ENCODE data around the gene APLF. TPM values are rescaled to one million over a fixed set of nuclear protein-coding genes. Genes with fewer than 3 reads are reported as not detected.

Gene APLF
- total RNA-seq, 1 experiment from 2014 or later, result 4.5 TPM

- no peak for DNase-seq
- intact Hi-C loops (cut with micrococcal nuclease; ENCODE audit: unreplicated experiment), result no loop called here
- H3K4me3 Mint-ChIP-seq (ENCODE audit: low read depth, unreplicated experiment), result no peak overlapping the region
- CTCF ChIA-PET, result interaction anchor here (1.0 kb wide), 1 partner anchor 15 kb away, joined by 3 read pairs; no protein-coding TSS in a partner anchor
- TF ChIP-seq, protein P1, sequence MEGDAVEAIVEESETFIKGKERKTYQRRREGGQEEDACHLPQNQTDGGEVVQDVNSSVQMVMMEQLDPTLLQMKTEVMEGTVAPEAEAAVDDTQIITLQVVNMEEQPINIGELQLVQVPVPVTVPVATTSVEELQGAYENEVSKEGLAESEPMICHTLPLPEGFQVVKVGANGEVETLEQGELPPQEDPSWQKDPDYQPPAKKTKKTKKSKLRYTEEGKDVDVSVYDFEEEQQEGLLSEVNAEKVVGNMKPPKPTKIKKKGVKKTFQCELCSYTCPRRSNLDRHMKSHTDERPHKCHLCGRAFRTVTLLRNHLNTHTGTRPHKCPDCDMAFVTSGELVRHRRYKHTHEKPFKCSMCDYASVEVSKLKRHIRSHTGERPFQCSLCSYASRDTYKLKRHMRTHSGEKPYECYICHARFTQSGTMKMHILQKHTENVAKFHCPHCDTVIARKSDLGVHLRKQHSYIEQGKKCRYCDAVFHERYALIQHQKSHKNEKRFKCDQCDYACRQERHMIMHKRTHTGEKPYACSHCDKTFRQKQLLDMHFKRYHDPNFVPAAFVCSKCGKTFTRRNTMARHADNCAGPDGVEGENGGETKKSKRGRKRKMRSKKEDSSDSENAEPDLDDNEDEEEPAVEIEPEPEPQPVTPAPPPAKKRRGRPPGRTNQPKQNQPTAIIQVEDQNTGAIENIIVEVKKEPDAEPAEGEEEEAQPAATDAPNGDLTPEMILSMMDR (IDR thresholded peaks at IDR 0.05; ENCODE audit: unreplicated experiment), result no peak
- no peaks in the 10 kb centered on the region for H3K9me3 Mint-ChIP-seq (ENCODE audit: low read depth, unreplicated experiment)
- no peaks in the 10 kb centered on the region for H3K27me3 Mint-ChIP-seq (ENCODE audit: unreplicated experiment)
- H3K27ac Mint-ChIP-seq (ENCODE audit: unreplicated experiment), result no peak overlapping the region
- BruUV-seq (replicated peaks), result no TSS peak
- no peaks in the 10 kb centered on the region for H3K4me1 Mint-ChIP-seq (ENCODE audit: low read depth, unreplicated experiment)
- no peaks in the 10 kb centered on the region for H3K36me3 Mint-ChIP-seq (ENCODE audit: insufficient read depth, unreplicated experiment)
Observed at GRCh38 chr2:68579689-68580088, 112.3 kb downstream of the APLF start.

DNA sequence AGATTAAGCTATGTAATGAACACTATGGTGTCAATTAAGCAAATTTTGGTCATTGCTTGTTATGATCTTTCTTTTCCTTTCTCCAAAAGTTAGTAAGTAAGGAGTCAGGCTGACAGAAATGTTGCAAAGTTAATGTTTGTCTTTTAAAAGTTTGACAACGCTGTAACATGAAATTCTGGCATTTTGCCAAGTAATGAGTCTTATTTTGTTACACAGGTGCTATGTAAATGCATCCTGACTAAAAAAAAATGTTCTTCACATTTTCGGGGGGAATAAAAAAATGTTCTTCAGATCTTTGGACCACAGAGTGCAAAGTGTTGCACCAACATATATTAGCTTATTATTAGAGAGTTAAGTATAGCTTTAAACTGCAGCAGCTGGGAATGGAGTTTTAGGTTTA is 121.2 kb downstream of the APLF start:
- no peaks in the 10 kb centered on the region for H3K9me3 Mint-ChIP-seq (ENCODE audit: low read depth, unreplicated experiment)
- no TSS peak for BruUV-seq (replicated peaks)
- no peaks in the 10 kb centered on the region for H3K4me1 Mint-ChIP-seq (ENCODE audit: low read depth, unreplicated experiment)
- CTCF ChIA-PET, result no interaction called here
- H3K27me3 Mint-ChIP-seq (ENCODE audit: unreplicated experiment), result no peaks in the 10 kb centered on the region
- no peak for DNase-seq
- no peaks in the 10 kb centered on the region for H3K36me3 Mint-ChIP-seq (ENCODE audit: insufficient read depth, unreplicated experiment)
- TF ChIP-seq, protein P1 (IDR thresholded peaks at IDR 0.05; ENCODE audit: unreplicated experiment), result no peak
- intact Hi-C loops (cut with micrococcal nuclease; ENCODE audit: unreplicated experiment), result no loop called here
- H3K27ac Mint-ChIP-seq (ENCODE audit: unreplicated experiment), result no peak overlapping the region
- H3K4me3 Mint-ChIP-seq (ENCODE audit: low read depth, unreplicated experiment), result no peak overlapping the region

- intact Hi-C loops (cut with micrococcal nuclease; ENCODE audit: unreplicated experiment), result no loop called here
- Mint-ChIP-seq H3K4me3 (ENCODE audit: low read depth, unreplicated experiment) (no peak overlapping the region), H3K27me3 (ENCODE audit: unreplicated experiment) (no peaks in the 10 kb centered on the region), H3K4me1 (ENCODE audit: low read depth, unreplicated experiment) (peaks cover 11% of the 10 kb centered on the region), H3K9me3 (ENCODE audit: low read depth, unreplicated experiment) (no peaks in the 10 kb centered on the region), H3K36me3 (ENCODE audit: insufficient read depth, unreplicated experiment) (no peaks in the 10 kb centered on the region), H3K27ac (ENCODE audit: unreplicated experiment) (no peak overlapping the region)
- CTCF ChIA-PET, result interaction anchor here (0.7 to 0.8 kb wide), 2 partner anchors 99 to 365 kb away, joined by 3 to 6 read pairs; no protein-coding TSS in a partner anchor
- TF ChIP-seq, protein P1 (IDR thresholded peaks at IDR 0.05; ENCODE audit: unreplicated experiment), result no peak
- no TSS peak for BruUV-seq (replicated peaks)
- no peak for DNase-seq
Observed at GRCh38 chr2:68589963-68590362, 122.6 kb downstream of the APLF start.

DNA sequence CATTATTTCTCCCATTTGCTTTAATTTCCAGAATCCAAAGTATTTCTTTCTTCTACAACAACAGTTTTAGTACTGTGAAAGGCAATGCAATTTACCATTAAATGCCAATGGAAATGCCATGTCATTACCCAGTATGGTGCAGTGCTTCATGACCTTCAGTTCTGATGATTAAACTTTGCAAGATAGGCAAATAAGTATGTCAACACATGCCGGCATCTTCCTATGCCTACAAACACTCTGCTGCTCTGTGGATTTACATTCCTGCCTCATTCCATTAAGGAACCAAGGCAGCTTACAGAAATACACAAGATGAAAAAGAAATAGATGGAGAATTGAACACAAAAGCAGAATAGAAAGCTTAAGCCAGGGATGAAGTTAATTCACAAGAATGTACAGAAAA is 123.3 kb downstream of the APLF start:
- no peaks in the 10 kb centered on the region for H3K27me3 Mint-ChIP-seq (ENCODE audit: unreplicated experiment)
- H3K27ac Mint-ChIP-seq (ENCODE audit: unreplicated experiment), result no peak overlapping the region
- H3K4me3 Mint-ChIP-seq (ENCODE audit: low read depth, unreplicated experiment), result no peak overlapping the region
- DNase-seq, result no peak
- intact Hi-C loops (cut with micrococcal nuclease; ENCODE audit: unreplicated experiment), result no loop called here
- peaks cover 14% of the 10 kb centered on the region for H3K4me1 Mint-ChIP-seq (ENCODE audit: low read depth, unreplicated experiment)
- H3K9me3 Mint-ChIP-seq (ENCODE audit: low read depth, unreplicated experiment), result no peaks in the 10 kb centered on the region
- TF ChIP-seq, protein P1 (IDR thresholded peaks at IDR 0.05; ENCODE audit: unreplicated experiment), result no peak
- no TSS peak for BruUV-seq (replicated peaks)
- CTCF ChIA-PET, result no interaction called here
- H3K36me3 Mint-ChIP-seq (ENCODE audit: insufficient read depth, unreplicated experiment), result no peaks in the 10 kb centered on the region
